Retina (tissue), 1 donor: ENCODE measurements around the gene CHST1.

Experiments
- DNase-seq: peaks from one replicate; pipeline ENCODE4 v3.0.0-alpha.2; 2016

CHST1 gene

GRCh38 chr11:45599161-45599943 lies 66.1 kb downstream of the CHST1 start:
- DNase-seq, result no peak
